Mammary epithelial cell (primary cell): Measurements from ENCODE around the gene CAPN9.

Experiments
- CTCF ChIP-seq, 2 donors: IDR thresholded peaks in 1 of 2; conservative IDR thresholded peaks in 1 of 2; 2 replicates each; pipeline ENCODE4 v1.5.1; 2011 to 2012; ENCODE audit warnings: inconsistent platforms in 2 of 2, low read length in 2 of 2, mild to moderate bottlenecking in 2 of 2, control low read depth in 1 of 2, low read depth in 1 of 2; ENCODE audit not compliant: insufficient read depth in 1 of 2; ENCODE audit errors: extremely low read depth in 1 of 2
- EZH2 ChIP-seq: IDR thresholded peaks from 2 replicates; pipeline ENCODE4 v1.6.1; 2012; ENCODE audit warnings: low read length, inconsistent platforms, borderline replicate concordance

GRCh38 chr1:230821346-230821745 is 74.2 kb downstream of the CAPN9 start:
- no peak for TF ChIP-seq CTCF (conservative IDR thresholded peaks at IDR 0.05 in 1 of 2, IDR thresholded peaks at IDR 0.05 in 1 of 2; ENCODE audit: extremely low read depth in 1 of 2, insufficient read depth in 1 of 2, low read depth in 1 of 2, low read length in 2 of 2)
- TF ChIP-seq EZH2: no peak
